Measurements from ENCODE around the gene AKAP8L. TPM values are rescaled to one million over a fixed set of nuclear protein-coding genes. Genes with fewer than 3 reads are reported as not detected.
A peak's percentile ranks its signal among the peaks of the same experiment; 100 is the strongest.

AKAP8L gene
- total and polyA plus RNA-seq, 9 of the 15 experiments (the other 6 are each of a cell fraction or from before 2014, with no cell fraction given) = 2.4 to 116 (median 70.7) TPM

- Histone ChIP-seq H3K9me1 (ENCODE audit: control insufficient read depth, insufficient read depth, low read length) (peaks cover 4% of the 10 kb centered on the region), H3K4me1 (replicated peaks in 1 of 2; ENCODE audit: control insufficient read depth in 2 of 2, insufficient read depth in 2 of 2, low read length in 2 of 2) (peaks cover 22 to 38% of the 10 kb centered on the region in 2 experiments), H3K9me3 (replicated peaks; ENCODE audit: control insufficient read depth, insufficient read depth, low read depth, low read length) (no peaks in the 10 kb centered on the region), H4K20me1 (replicated peaks; ENCODE audit: control insufficient read depth, insufficient read depth, low read length) (peaks cover 19% of the 10 kb centered on the region), H3K4me3 (peak overlapping the region; percentile 85), H3K36me3 (ENCODE audit: control insufficient read depth, insufficient read depth, low read length) (peaks cover 41% of the 10 kb centered on the region), H3K79me2 (ENCODE audit: control insufficient read depth, insufficient read depth, low read length) (peaks cover 60% of the 10 kb centered on the region), H2AFZ (ENCODE audit: low read depth, low read length) (no peak overlapping the region), H3K4me2 (ENCODE audit: insufficient read depth, low read length) (peak overlapping the region; percentile 88), H3K9ac (ENCODE audit: insufficient read depth in 1 of 2, low read depth in 2 of 2, low read length in 2 of 2) (peak overlapping the region; percentile 91 to 95), H3K27me3 (ENCODE audit: control insufficient read depth in 2 of 2, insufficient read depth in 2 of 2, low read length in 2 of 2) (no peaks in the 10 kb centered on the region), H3K27ac (ENCODE audit: extremely low read depth, low read depth, low read length) (peak overlapping the region; percentile 79)
- in situ Hi-C loops (cut with MboI) (no loop called here), intact Hi-C loops (cut with micrococcal nuclease) (loop anchor here (2.0 kb wide), 1 partner anchor 15 kb away; no protein-coding TSS in a partner anchor)
- DNase-seq (ENCODE audit: extremely low read depth in 1 of 4, low spot score in 3 of 4) (peak in 1 of 4 experiments; percentile 11), ATAC-seq (no peak), FAIRE-seq (peak; percentile 42)
- WGBS (ENCODE audit: insufficient coverage, low coverage, missing lambda C conversion rate) = 8% methylated on average over 9 of the region's 9 CpGs
- CTCF ChIA-PET (ENCODE audit: low intra/inter-chr PET ratio) = no interaction called here
- POLR2A ChIA-PET = interaction anchor here (0.5 to 6.8 kb wide), 7 partner anchors 9 to 1389 kb away, joined by 3 to 54 read pairs (median 4); partner anchors contain the start of gene AKAP8
- BruUV-seq (replicated peaks) = TSS peak; percentile 48
- TF ChIP-seq CREB1 (IDR thresholded peaks at IDR 0.05) = no peak
- TF ChIP-seq CREB1 (CRISPR knock-in tag; IDR thresholded peaks at IDR 0.05) = no peak
- no peak for TF ChIP-seq POLR2AphosphoS2 (IDR thresholded peaks at IDR 0.05; ENCODE audit: low read length)
- no peak for TF ChIP-seq CBFB (CRISPR knock-in tag; IDR thresholded peaks at IDR 0.05)
- no peak for TF ChIP-seq E2F5 (CRISPR knock-in tag; IDR thresholded peaks at IDR 0.05)
- peak; percentile 44; the same call in 1 of the 2 replicates for TF ChIP-seq ARID4B (CRISPR knock-in tag; IDR thresholded peaks at IDR 0.05)
- no peak for TF ChIP-seq PBX2 (CRISPR knock-in tag; IDR thresholded peaks at IDR 0.05; ENCODE audit: low read depth)
- peak; percentile 51; the same call in 1 of the 2 replicates for TF ChIP-seq PBX2 (tag; conservative IDR thresholded peaks at IDR 0.05; ENCODE audit: low read depth)
- 0 out of 2 replicates have a peak, but pooled peaks have one; percentile 38 for TF ChIP-seq MAX (CRISPR knock-in tag; IDR thresholded peaks at IDR 0.05)
- TF ChIP-seq ZNF398 (CRISPR knock-in tag; IDR thresholded peaks at IDR 0.05) = no peak
- TF ChIP-seq POLR2AphosphoS5 (IDR thresholded peaks at IDR 0.05; ENCODE audit: control insufficient read depth, insufficient read depth, low read depth, low read length) = no peak
- peak; percentile 57 for TF ChIP-seq RFX1 (IDR thresholded peaks at IDR 0.05)
- no peak for TF ChIP-seq HDGF (IDR thresholded peaks at IDR 0.05)
These were observed 1.1 kb downstream of the AKAP8L start for GRCh38 chr19:15417699-15418098.
